DOHH2 (cell line): ENCODE data around the gene ALG6.

ENCODE experiments used
- H3F3A ChIP-seq: fragments of 200-600 bp; sonication (generic), shearing (Covaris generic); 2 replicates; pipeline ENCODE4 v1.6.0; 2016; ENCODE audit warnings: antibody characterized with exemption, mild to moderate bottlenecking; ENCODE audit not compliant: control insufficient read depth, insufficient read depth
- H3K27ac ChIP-seq: fragments of 200-600 bp; sonication (generic); 2 replicates; pipeline ENCODE4 v1.5.1; 2014; ENCODE audit warnings: low read depth, mild to moderate bottlenecking, low read length, moderate library complexity
- H3K27me3 ChIP-seq: fragments of 200-600 bp; sonication (generic); 2 replicates; pipeline ENCODE4 v1.6.1; 2014; ENCODE audit warnings: mild to moderate bottlenecking, low read length, mixed read lengths; ENCODE audit not compliant: control insufficient read depth
- H3K36me3 ChIP-seq: fragments of 200-600 bp; sonication (generic); 2 replicates; pipeline ENCODE4 v1.6.1; 2014; ENCODE audit warnings: mild to moderate bottlenecking, low read length, moderate library complexity, mixed read lengths; ENCODE audit not compliant: control insufficient read depth
- H3K4me1 ChIP-seq: fragments of 200-600 bp; sonication (generic); 2 replicates; pipeline ENCODE4 v1.6.1; 2014; ENCODE audit warnings: mild to moderate bottlenecking, low read length, mixed read lengths; ENCODE audit not compliant: control insufficient read depth
- H3K4me2 ChIP-seq: fragments of 200-600 bp; sonication (generic); 2 replicates; pipeline ENCODE4 v1.6.0; 2014; ENCODE audit warnings: mild to moderate bottlenecking, low read length, moderate library complexity
- H3K4me3 ChIP-seq: fragments of 200-600 bp; sonication (generic); 2 replicates; pipeline ENCODE4 v1.5.1; 2014; ENCODE audit warnings: mild to moderate bottlenecking, low read length, mixed read lengths
- H3K79me2 ChIP-seq: fragments of 200-600 bp; sonication (generic); 2 replicates; pipeline ENCODE4 v1.6.1; 2014; ENCODE audit warnings: mild to moderate bottlenecking, low read length, mixed read lengths; ENCODE audit not compliant: control insufficient read depth
- H3K9me2 ChIP-seq: fragments of 200-600 bp; sonication (generic); replicated peaks from 2 replicates; pipeline ENCODE4 v1.6.1; 2014; ENCODE audit warnings: mild to moderate bottlenecking, low read length, mixed read lengths; ENCODE audit not compliant: control insufficient read depth
- H3K9me3 ChIP-seq: fragments of 200-600 bp; sonication (generic); 2 replicates; pipeline ENCODE4 v1.6.1; 2014; ENCODE audit warnings: antibody characterized with exemption, low read length, mixed read lengths; ENCODE audit not compliant: control insufficient read depth, insufficient read depth
- H4K20me1 ChIP-seq: fragments of 200-600 bp; sonication (generic); 2 replicates; pipeline ENCODE4 v1.6.0; 2014; ENCODE audit warnings: low read depth, mild to moderate bottlenecking, antibody characterized with exemption, low read length, moderate library complexity; ENCODE audit not compliant: control insufficient read depth, insufficient read depth
- EZH2phosphoT487 ChIP-seq: fragments of 200-600 bp; sonication (generic); IDR thresholded peaks from 2 replicates; pipeline ENCODE4 v1.6.1; 2017; ENCODE audit warnings: borderline replicate concordance, mild to moderate bottlenecking, antibody characterized with exemption, low read length, moderate library complexity, mixed read lengths
- TF ChIP-seq, protein P1 (sequence below): fragments of 200-600 bp; sonication (generic); IDR thresholded peaks from one replicate; pipeline ENCODE4 v1.5.1; 2014; ENCODE audit warnings: antibody characterized with exemption, mild to moderate bottlenecking, low read depth, low read length; ENCODE audit not compliant: poor library complexity, severe bottlenecking

Gene ALG6

DNA sequence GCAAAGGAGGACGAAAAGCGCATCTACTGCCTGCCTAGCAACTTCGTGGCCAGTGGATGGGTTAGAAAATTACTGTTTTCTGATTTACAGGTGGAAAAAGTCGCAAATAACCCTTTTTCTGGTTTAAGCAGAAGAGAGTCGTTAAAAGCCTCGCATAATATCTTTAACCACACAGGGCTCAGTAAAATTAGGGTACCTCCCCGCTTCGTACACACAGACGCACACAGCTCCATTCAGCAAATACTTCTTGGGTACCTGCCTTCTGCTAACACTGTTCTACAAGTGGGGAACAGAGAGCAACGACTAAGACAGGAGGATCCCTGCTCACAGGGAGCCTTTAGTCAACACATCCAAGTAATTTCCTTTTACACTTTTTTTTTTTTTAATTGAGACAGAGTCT, 704 bp downstream of the ALG6 start:
- no peaks in the 10 kb centered on the region for H3K9me2 ChIP-seq
- no peaks in the 10 kb centered on the region for H3F3A ChIP-seq
- no peak for TF ChIP-seq EZH2phosphoT487
- TF ChIP-seq, protein P1, sequence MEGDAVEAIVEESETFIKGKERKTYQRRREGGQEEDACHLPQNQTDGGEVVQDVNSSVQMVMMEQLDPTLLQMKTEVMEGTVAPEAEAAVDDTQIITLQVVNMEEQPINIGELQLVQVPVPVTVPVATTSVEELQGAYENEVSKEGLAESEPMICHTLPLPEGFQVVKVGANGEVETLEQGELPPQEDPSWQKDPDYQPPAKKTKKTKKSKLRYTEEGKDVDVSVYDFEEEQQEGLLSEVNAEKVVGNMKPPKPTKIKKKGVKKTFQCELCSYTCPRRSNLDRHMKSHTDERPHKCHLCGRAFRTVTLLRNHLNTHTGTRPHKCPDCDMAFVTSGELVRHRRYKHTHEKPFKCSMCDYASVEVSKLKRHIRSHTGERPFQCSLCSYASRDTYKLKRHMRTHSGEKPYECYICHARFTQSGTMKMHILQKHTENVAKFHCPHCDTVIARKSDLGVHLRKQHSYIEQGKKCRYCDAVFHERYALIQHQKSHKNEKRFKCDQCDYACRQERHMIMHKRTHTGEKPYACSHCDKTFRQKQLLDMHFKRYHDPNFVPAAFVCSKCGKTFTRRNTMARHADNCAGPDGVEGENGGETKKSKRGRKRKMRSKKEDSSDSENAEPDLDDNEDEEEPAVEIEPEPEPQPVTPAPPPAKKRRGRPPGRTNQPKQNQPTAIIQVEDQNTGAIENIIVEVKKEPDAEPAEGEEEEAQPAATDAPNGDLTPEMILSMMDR: no peak
- peaks cover 18% of the 10 kb centered on the region for H3K4me1 ChIP-seq
- peak overlapping the region; percentile 82 for H3K4me2 ChIP-seq
- peak overlapping the region; percentile 57 for H3K27ac ChIP-seq
- H3K36me3 ChIP-seq: peaks cover 33% of the 10 kb centered on the region
- peaks cover 32% of the 10 kb centered on the region for H3K79me2 ChIP-seq
- no peaks in the 10 kb centered on the region for H3K27me3 ChIP-seq
- H3K9me3 ChIP-seq: no peaks in the 10 kb centered on the region
- no peaks in the 10 kb centered on the region for H4K20me1 ChIP-seq
- peak overlapping the region; percentile 100 for H3K4me3 ChIP-seq

GRCh38 chr1:63379583-63379982, 12.2 kb downstream of the ALG6 start:
- peaks cover 50% of the 10 kb centered on the region for H3K79me2 ChIP-seq

DNA sequence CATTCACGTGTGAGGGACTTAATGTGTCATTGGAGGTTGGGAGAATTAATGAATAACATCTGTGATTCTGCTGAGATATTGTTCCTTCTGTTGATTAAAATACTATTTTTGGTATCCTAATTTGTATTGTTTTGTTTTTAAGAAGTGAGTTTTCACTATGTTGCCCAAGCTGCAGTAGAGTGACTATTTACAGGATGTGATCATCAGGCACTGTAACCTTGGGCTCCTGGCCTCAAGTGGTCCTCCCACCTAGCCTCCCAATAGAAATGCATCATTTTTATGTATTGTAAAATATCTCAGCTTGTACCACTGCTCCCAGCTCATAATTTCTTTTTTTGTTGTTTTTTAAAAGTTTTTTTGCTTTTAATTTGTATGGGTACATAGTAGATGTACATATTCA, 14.3 kb downstream of the ALG6 start:
- H4K20me1 ChIP-seq: no peaks in the 10 kb centered on the region
- peaks cover 60% of the 10 kb centered on the region for H3K79me2 ChIP-seq
- H3K4me1 ChIP-seq: peaks cover 14% of the 10 kb centered on the region
- H3K27me3 ChIP-seq: no peaks in the 10 kb centered on the region
- no peaks in the 10 kb centered on the region for H3K9me2 ChIP-seq
- H3K36me3 ChIP-seq: peaks cover 46% of the 10 kb centered on the region
- no peaks in the 10 kb centered on the region for H3F3A ChIP-seq
- no peak overlapping the region for H3K4me3 ChIP-seq
- TF ChIP-seq, protein P1: no peak
- no peak for TF ChIP-seq EZH2phosphoT487
- no peak overlapping the region for H3K4me2 ChIP-seq
- H3K27ac ChIP-seq: no peak overlapping the region
- H3K9me3 ChIP-seq: no peaks in the 10 kb centered on the region

More at GRCh38 chr1:63379583-63379982, 12.2 kb downstream of the ALG6 start:
- H4K20me1 ChIP-seq: no peaks in the 10 kb centered on the region
- H3K4me3 ChIP-seq: no peak overlapping the region
- peaks cover 64% of the 10 kb centered on the region for H3K36me3 ChIP-seq
- peaks cover 14% of the 10 kb centered on the region for H3K4me1 ChIP-seq
- no peaks in the 10 kb centered on the region for H3K9me3 ChIP-seq
- no peak overlapping the region for H3K27ac ChIP-seq
- no peaks in the 10 kb centered on the region for H3F3A ChIP-seq
- no peaks in the 10 kb centered on the region for H3K27me3 ChIP-seq
- TF ChIP-seq EZH2phosphoT487: no peak
- TF ChIP-seq, protein P1: no peak
- H3K4me2 ChIP-seq: no peak overlapping the region
- H3K9me2 ChIP-seq: no peaks in the 10 kb centered on the region
